Fibroblast of the aortic adventitia (primary cell): ENCODE data around the gene SLC23A2. TPM values are rescaled to one million over a fixed set of nuclear protein-coding genes. Genes with fewer than 3 reads are reported as not detected.

Source experiments
- DNase-seq: peaks from one replicate; pipeline ENCODE4 v3.0.0-alpha.2; 2010; ENCODE audit warnings: low read depth
- H3K4me3 ChIP-seq: 2 replicates; pipeline ENCODE4 v1.5.1; 2011; ENCODE audit warnings: low read depth, mild to moderate bottlenecking, control low read depth, low read length, moderate library complexity
- CTCF ChIP-seq: IDR thresholded peaks from 2 replicates; pipeline ENCODE4 v1.5.1; 2011; ENCODE audit warnings: mild to moderate bottlenecking, low read length, control low read depth, inconsistent platforms; ENCODE audit not compliant: insufficient read depth
- total RNA-seq: library from RNA; depleted of rRNA; stranded (reverse); fragments of >200 nt; gene quantifications from 2 replicates; pipeline ENCODE4 v1.2.3, GENCODE V29; 2012; ENCODE audit warnings: low replicate concordance

SLC23A2 gene
- total RNA-seq, 1 donor: 24.6 TPM

GRCh38 chr20:4916971-4917881, 84.1 kb downstream of the SLC23A2 start:
- DNase-seq: peak; percentile 57
- no peak overlapping the region for H3K4me3 ChIP-seq
- peak; percentile 6 for TF ChIP-seq CTCF

GRCh38 chr20:4913147-4913546, 88.2 kb downstream of the SLC23A2 start:
- DNase-seq: no peak
- no peak overlapping the region for H3K4me3 ChIP-seq
- TF ChIP-seq CTCF: no peak

GRCh38 chr20:4912380-4913142, 88.7 kb downstream of the SLC23A2 start:
- no peak for DNase-seq
- no peak for TF ChIP-seq CTCF
- no peak overlapping the region for H3K4me3 ChIP-seq

- H3K4me3 ChIP-seq: no peak overlapping the region
- no peak for DNase-seq
- TF ChIP-seq CTCF: no peak
Measured at GRCh38 chr20:4910951-4911350, 90.4 kb downstream of the SLC23A2 start.

- no peak overlapping the region for H3K4me3 ChIP-seq
- TF ChIP-seq CTCF: no peak
- no peak for DNase-seq
Measured at GRCh38 chr20:4905613-4906012, 95.7 kb downstream of the SLC23A2 start.

GRCh38 chr20:4905195-4905594, 96.1 kb downstream of the SLC23A2 start:
- DNase-seq: no peak
- H3K4me3 ChIP-seq: no peak overlapping the region
- TF ChIP-seq CTCF: no peak
